SU-DHL-6 (cell line): ENCODE data around the gene KRT39.

Experiments used
- EZH2phosphoT487 ChIP-seq: fragments of 200-600 bp; sonication (generic), shearing (Covaris generic); conservative IDR thresholded peaks from 2 replicates; pipeline ENCODE4 v1.6.1; 2018; ENCODE audit warnings: mild to moderate bottlenecking, antibody characterized with exemption, low read length, moderate library complexity, mixed read lengths
- TF ChIP-seq, protein P1 (sequence below): fragments of 200-600 bp; sonication (generic); IDR thresholded peaks from one replicate; pipeline ENCODE4 v1.5.1; 2017; ENCODE audit warnings: antibody characterized with exemption, mild to moderate bottlenecking, low read length, moderate library complexity; ENCODE audit not compliant: insufficient read depth, poor library complexity, severe bottlenecking

DNA sequence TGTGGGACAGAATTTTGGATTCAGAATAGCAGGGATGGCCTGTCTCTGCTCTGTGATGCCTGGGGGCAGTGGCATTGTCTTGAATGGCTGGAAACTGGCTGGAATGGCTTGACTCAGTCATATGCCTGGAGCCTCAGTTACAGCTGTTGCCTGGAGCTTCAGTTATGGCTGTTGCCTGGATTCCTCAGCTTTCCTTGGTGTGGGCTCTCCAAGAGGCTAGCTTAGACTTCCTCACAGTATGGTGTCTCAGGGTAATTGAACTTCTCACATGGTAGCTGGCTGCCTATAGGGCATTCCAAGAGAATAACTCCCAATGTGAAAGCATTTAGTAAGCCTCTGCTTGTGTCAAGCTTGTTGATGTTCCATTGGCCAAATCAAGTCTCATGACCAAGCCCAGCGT lies 50.4 kb downstream of the KRT39 start:
- TF ChIP-seq, protein P1, sequence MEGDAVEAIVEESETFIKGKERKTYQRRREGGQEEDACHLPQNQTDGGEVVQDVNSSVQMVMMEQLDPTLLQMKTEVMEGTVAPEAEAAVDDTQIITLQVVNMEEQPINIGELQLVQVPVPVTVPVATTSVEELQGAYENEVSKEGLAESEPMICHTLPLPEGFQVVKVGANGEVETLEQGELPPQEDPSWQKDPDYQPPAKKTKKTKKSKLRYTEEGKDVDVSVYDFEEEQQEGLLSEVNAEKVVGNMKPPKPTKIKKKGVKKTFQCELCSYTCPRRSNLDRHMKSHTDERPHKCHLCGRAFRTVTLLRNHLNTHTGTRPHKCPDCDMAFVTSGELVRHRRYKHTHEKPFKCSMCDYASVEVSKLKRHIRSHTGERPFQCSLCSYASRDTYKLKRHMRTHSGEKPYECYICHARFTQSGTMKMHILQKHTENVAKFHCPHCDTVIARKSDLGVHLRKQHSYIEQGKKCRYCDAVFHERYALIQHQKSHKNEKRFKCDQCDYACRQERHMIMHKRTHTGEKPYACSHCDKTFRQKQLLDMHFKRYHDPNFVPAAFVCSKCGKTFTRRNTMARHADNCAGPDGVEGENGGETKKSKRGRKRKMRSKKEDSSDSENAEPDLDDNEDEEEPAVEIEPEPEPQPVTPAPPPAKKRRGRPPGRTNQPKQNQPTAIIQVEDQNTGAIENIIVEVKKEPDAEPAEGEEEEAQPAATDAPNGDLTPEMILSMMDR, result no peak
- no peak for TF ChIP-seq EZH2phosphoT487
